Activated T-helper 17 cell treated with anti-CD3 and anti-CD28 coated beads, Interleukin-2, amount 50 U/mL, for 72 hours (primary cell): ENCODE measurements around the gene TRDN. TPM values are rescaled to one million over a fixed set of nuclear protein-coding genes. Genes with fewer than 3 reads are reported as not detected.
"Not testable (repeated sequence)": the region's sequence is repeated elsewhere in the genome, so short reads cannot be mapped to it uniquely, and the experiment has no call there.

Experiments
- ATAC-seq: fragments of 150-1000 bp; cut with Tn5 transposase; replicated peaks from 2 replicates; pipeline ENCODE4 v1.10.0; 2021; ENCODE audit warnings: mild to moderate bottlenecking, moderate library complexity
- H3K27ac Mint-ChIP-seq: one replicate; pipeline ENCODE4 v1.8.0; 2022; ENCODE audit warnings: mixed read lengths
- H3K27me3 Mint-ChIP-seq: one replicate; pipeline ENCODE4 v1.8.0; 2022; ENCODE audit warnings: mixed read lengths
- H3K36me3 Mint-ChIP-seq: one replicate; pipeline ENCODE4 v1.8.0; 2022; ENCODE audit warnings: low read depth, mild to moderate bottlenecking, mixed read lengths
- H3K4me1 Mint-ChIP-seq: one replicate; pipeline ENCODE4 v1.8.0; 2022; ENCODE audit warnings: mixed read lengths
- H3K4me3 Mint-ChIP-seq: one replicate; pipeline ENCODE4 v1.8.0; 2022; ENCODE audit warnings: mild to moderate bottlenecking, mixed read lengths
- H3K9me3 Mint-ChIP-seq: one replicate; pipeline ENCODE4 v1.8.0; 2022; ENCODE audit warnings: mixed read lengths
- total RNA-seq, 2 donors: library from RNA; stranded (reverse); gene quantifications; one replicate each; pipeline ENCODE4 v1.2.3, GENCODE V29; 2022

The TRDN gene
- total RNA-seq, 2 donors from 2014 or later = not detected

GRCh38 chr6:123524781-123525180 is 112.0 kb downstream of the TRDN start:
- no peaks in the 10 kb centered on the region for H3K27me3 Mint-ChIP-seq
- no peak overlapping the region for H3K4me3 Mint-ChIP-seq
- no peak for ATAC-seq
- H3K36me3 Mint-ChIP-seq = no peaks in the 10 kb centered on the region
- no peak overlapping the region for H3K27ac Mint-ChIP-seq
- no peaks in the 10 kb centered on the region for H3K4me1 Mint-ChIP-seq
- peaks cover 8% of the 10 kb centered on the region for H3K9me3 Mint-ChIP-seq

DNA sequence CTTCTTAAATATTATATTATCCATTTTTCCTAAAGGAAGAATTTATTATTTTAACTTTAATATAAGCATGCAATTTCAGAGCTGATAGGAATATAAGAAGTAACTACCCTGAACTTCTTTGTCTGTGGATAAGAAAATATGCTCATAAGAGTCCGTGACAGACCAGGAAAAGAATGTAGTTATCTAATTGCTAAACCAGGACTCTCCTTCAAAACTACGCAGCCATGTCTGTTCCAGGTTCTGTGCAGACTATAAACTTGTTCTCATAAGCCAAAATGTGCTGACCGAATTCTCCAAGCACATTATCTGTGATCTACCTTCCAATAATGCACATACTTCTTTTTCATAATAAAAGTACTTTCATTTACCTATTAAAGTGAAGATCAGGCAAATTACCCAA is 116.5 kb downstream of the TRDN start:
- Mint-ChIP-seq H3K36me3 (no peaks in the 10 kb centered on the region), H3K4me1 (no peaks in the 10 kb centered on the region), H3K27ac (no peak overlapping the region), H3K27me3 (no peaks in the 10 kb centered on the region), H3K9me3 (peaks cover 8% of the 10 kb centered on the region), H3K4me3 (no peak overlapping the region)
- ATAC-seq = no peak

- Mint-ChIP-seq H3K36me3 (no peaks in the 10 kb centered on the region), H3K9me3 (peaks cover 8% of the 10 kb centered on the region), H3K27me3 (no peaks in the 10 kb centered on the region), H3K27ac (no peak overlapping the region), H3K4me1 (no peaks in the 10 kb centered on the region), H3K4me3 (no peak overlapping the region)
- ATAC-seq = no peak
These were observed 117.6 kb downstream of the TRDN start for GRCh38 chr6:123519189-123519505.

- Mint-ChIP-seq H3K4me1 (no peaks in the 10 kb centered on the region), H3K9me3 (peaks cover 8% of the 10 kb centered on the region)
- ATAC-seq = no peak
These were observed 118.1 kb downstream of the TRDN start for GRCh38 chr6:123518441-123519188.

DNA sequence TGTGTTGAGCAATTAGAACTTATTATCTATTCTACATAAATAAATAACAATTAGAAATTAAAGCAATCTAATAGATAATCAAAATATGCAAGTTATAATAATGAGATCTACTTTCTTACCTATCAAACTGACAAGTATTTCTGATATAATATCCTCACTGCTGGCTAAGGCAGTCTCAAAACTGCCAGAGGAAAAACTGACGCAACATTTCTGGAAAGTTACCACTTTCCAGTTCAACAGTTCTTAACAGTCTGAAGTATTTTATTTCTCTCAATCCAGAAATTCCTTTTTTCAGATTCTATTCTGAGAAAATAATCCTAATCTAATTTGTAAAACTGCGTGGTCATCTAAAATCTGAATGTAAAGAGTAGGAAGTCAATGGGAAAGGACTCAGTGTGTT is 121.0 kb downstream of the TRDN start:
- H3K27me3 Mint-ChIP-seq = no peaks in the 10 kb centered on the region
- no peaks in the 10 kb centered on the region for H3K9me3 Mint-ChIP-seq
- H3K4me1 Mint-ChIP-seq = no peaks in the 10 kb centered on the region
- no peaks in the 10 kb centered on the region for H3K36me3 Mint-ChIP-seq
- H3K4me3 Mint-ChIP-seq = no peak overlapping the region
- no peak overlapping the region for H3K27ac Mint-ChIP-seq
- no peak for ATAC-seq

More at GRCh38 chr6:123518441-123519188, 118.1 kb downstream of the TRDN start:
- Mint-ChIP-seq H3K27ac (no peak overlapping the region), H3K4me3 (no peak overlapping the region), H3K27me3 (no peaks in the 10 kb centered on the region), H3K36me3 (no peaks in the 10 kb centered on the region)

- ATAC-seq = no peak
- Mint-ChIP-seq H3K36me3 (no peaks in the 10 kb centered on the region), H3K27ac (no peak overlapping the region), H3K27me3 (no peaks in the 10 kb centered on the region), H3K4me1 (no peaks in the 10 kb centered on the region), H3K4me3 (no peak overlapping the region), H3K9me3 (peaks cover 4% of the 10 kb centered on the region)
These were observed 127.6 kb downstream of the TRDN start for GRCh38 chr6:123509112-123509511.

DNA sequence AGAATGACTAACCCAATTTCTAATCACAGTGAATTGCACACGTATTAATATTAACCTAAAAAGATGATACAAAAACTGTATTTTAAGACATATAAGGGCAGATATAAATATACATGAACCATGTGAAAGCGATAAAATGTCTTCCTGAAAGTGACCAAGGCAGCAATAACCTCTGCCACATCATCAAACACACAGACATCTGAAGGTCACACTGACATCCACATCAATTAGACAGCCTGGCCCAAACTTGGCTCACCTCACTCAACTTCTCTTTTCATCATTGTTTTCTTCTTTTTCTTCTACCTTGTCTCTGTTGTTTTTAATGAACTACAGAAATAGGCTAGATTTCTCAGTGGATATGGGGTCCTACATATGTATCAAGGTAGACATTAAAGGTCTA is 128.5 kb downstream of the TRDN start:
- Mint-ChIP-seq H3K27ac (no peak overlapping the region), H3K9me3 (peaks cover 9% of the 10 kb centered on the region), H3K4me1 (no peaks in the 10 kb centered on the region), H3K4me3 (no peak overlapping the region), H3K36me3 (no peaks in the 10 kb centered on the region), H3K27me3 (no peaks in the 10 kb centered on the region)
- ATAC-seq = no peak

- no peaks in the 10 kb centered on the region for H3K4me1 Mint-ChIP-seq
- no peak for ATAC-seq
- H3K27ac Mint-ChIP-seq = no peak overlapping the region
- H3K36me3 Mint-ChIP-seq = no peaks in the 10 kb centered on the region
- no peaks in the 10 kb centered on the region for H3K27me3 Mint-ChIP-seq
- no peak overlapping the region for H3K4me3 Mint-ChIP-seq
- H3K9me3 Mint-ChIP-seq = peaks cover 9% of the 10 kb centered on the region
These were observed 129.2 kb downstream of the TRDN start for GRCh38 chr6:123507582-123507981.

DNA sequence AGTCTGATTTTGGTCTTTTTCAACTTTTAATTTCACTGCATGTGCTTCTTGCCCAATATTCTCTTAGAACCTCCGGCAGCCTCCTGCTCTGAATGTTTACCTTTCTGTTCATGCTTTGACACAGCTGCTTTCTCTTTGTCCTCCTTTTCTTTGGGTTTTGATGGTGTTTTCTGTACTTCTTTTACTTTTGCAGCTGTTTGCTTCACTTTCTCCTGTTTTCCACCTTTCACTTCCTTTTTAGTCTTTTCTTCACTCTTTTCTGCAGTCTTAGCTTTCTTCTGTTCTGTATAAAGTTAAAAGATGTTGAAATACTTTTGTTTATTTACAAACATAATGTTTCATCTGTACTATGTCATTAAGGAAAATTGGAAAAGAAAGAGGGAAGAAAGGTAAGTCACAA is 133.1 kb downstream of the TRDN start:
- H3K4me1 Mint-ChIP-seq = no peaks in the 10 kb centered on the region
- no peak for ATAC-seq
- peaks cover 9% of the 10 kb centered on the region for H3K9me3 Mint-ChIP-seq
- H3K27me3 Mint-ChIP-seq = no peaks in the 10 kb centered on the region
- no peaks in the 10 kb centered on the region for H3K36me3 Mint-ChIP-seq
- no peak overlapping the region for H3K27ac Mint-ChIP-seq
- no peak overlapping the region for H3K4me3 Mint-ChIP-seq

DNA sequence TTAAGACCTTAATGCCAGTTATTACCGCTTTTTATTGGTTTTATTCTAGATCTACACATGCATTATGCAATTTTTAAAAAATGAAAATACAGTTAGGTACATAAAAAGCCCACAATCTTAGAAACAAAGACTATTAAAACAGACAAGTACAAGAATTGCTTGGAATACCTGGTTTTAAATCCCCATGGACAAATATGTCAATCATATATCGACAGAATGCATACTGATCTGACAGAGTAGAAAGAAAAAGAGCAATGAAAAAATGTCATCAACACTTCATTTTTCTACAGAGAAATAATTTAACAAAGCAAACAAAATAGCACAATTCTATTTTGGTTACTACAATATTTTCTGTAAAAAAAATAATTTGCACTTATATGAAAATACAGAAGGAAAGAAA is 139.7 kb downstream of the TRDN start:
- H3K9me3 Mint-ChIP-seq = no peaks in the 10 kb centered on the region
- no peaks in the 10 kb centered on the region for H3K36me3 Mint-ChIP-seq
- no peak for ATAC-seq
- H3K4me3 Mint-ChIP-seq = no peak overlapping the region
- no peaks in the 10 kb centered on the region for H3K27me3 Mint-ChIP-seq
- H3K4me1 Mint-ChIP-seq = no peaks in the 10 kb centered on the region
- H3K27ac Mint-ChIP-seq = no peak overlapping the region

- H3K36me3 Mint-ChIP-seq = no peaks in the 10 kb centered on the region
- H3K27ac Mint-ChIP-seq = no peak overlapping the region
- H3K9me3 Mint-ChIP-seq = peaks cover 3% of the 10 kb centered on the region
- no peaks in the 10 kb centered on the region for H3K27me3 Mint-ChIP-seq
- no peak overlapping the region for H3K4me3 Mint-ChIP-seq
- no peaks in the 10 kb centered on the region for H3K4me1 Mint-ChIP-seq
- ATAC-seq = no peak
These were observed 147.2 kb downstream of the TRDN start for GRCh38 chr6:123489589-123489988.

- no peak for ATAC-seq
These were observed 155.8 kb downstream of the TRDN start for GRCh38 chr6:123480986-123481385.

DNA sequence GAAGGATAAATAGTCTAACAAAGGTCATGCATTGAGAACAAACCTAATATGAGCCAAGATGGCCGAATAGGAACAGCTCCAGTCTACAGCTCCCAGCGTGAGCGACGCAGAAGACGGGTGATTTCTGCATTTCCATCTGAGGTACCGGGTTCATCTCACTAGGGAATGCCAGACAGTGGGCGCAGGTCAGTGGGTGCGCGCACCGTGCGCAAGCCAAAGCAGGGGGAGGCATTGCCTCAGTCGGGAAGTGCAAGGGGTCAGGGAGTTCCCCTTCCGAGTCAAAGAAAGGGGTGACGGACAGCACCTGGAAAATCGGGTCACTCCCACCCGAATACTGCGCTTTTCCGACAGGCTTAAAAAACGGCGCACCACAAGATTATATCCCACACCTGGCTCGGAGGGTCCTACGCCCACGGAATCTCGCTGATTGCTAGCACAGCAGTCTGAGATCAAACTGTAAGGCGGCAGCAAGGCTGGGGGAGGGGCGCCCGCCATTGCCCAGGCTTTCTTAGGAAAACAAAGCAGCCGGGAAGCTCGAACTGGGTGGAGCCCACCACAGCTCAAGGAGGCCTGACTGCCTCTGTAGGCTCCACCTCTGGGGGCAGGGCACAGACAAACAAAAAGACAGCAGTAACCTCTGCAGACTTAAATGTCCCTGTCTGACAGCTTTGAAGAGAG is 164.6 kb downstream of the TRDN start:
- ATAC-seq, H3K27ac Mint-ChIP-seq, H3K36me3 Mint-ChIP-seq, H3K27me3 Mint-ChIP-seq, H3K4me1 Mint-ChIP-seq, H3K4me3 Mint-ChIP-seq: not testable (repeated sequence)
- H3K9me3 Mint-ChIP-seq = peaks cover 12% of the 10 kb centered on the region

More at GRCh38 chr6:123480986-123481385, 155.8 kb downstream of the TRDN start:
- H3K27ac Mint-ChIP-seq = no peak overlapping the region
- H3K36me3 Mint-ChIP-seq = no peaks in the 10 kb centered on the region
- H3K27me3 Mint-ChIP-seq = no peaks in the 10 kb centered on the region
- H3K9me3 Mint-ChIP-seq = no peaks in the 10 kb centered on the region
- H3K4me1 Mint-ChIP-seq = no peaks in the 10 kb centered on the region
- no peak overlapping the region for H3K4me3 Mint-ChIP-seq

DNA sequence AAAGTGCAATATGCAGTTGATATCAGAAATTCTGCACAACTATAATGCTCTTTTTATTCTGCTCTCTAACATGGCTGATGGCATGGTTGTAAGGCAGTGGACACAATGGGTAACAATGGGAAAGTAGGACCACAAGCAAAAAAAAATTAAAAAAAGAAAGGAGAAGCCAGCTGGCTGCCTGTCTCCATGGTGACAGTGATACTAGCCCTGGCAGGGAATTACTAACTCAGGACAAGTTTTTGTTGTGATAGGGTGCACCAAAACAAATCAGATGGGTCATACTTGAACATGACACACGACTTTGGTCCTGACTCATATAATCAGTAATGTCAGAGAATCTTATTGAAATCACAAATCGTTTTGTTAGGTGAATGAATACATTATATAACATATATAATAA is 169.4 kb downstream of the TRDN start:
- no peaks in the 10 kb centered on the region for H3K27me3 Mint-ChIP-seq
- no peaks in the 10 kb centered on the region for H3K4me1 Mint-ChIP-seq
- H3K27ac Mint-ChIP-seq = no peak overlapping the region

DNA sequence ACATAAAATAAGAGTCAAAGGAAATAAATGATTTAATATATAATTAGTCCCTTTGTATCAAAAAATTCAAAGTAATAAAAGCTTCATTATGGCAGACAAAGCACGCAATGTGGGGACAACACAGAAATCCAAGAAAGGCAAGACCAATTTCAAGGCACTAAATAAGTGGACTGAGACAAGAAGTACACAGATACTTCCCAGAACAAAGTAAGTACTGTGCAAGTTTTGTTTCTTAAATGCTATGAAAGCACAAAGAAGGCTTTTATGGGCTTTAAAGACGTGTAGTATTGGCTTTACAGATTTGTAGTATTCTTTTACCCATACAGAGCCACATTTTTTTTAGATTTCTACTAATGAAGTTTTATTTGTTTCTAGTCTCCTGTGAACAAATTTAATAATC is 174.6 kb downstream of the TRDN start:
- Mint-ChIP-seq H3K36me3 (no peaks in the 10 kb centered on the region), H3K27ac (no peak overlapping the region), H3K4me1 (no peaks in the 10 kb centered on the region), H3K4me3 (no peak overlapping the region), H3K9me3 (peaks cover 5% of the 10 kb centered on the region), H3K27me3 (no peaks in the 10 kb centered on the region)
- no peak for ATAC-seq

More for the DNA sequence above, 169.4 kb downstream of the TRDN start:
- Mint-ChIP-seq H3K4me3 (no peak overlapping the region), H3K36me3 (no peaks in the 10 kb centered on the region), H3K9me3 (peaks cover 12% of the 10 kb centered on the region)
- ATAC-seq = no peak
